DOHH2 (cell line): ENCODE measurements around the gene TPPP2.

ENCODE experiments used
- EZH2phosphoT487 ChIP-seq: fragments of 200-600 bp; sonication (generic); IDR thresholded peaks from 2 replicates; pipeline ENCODE4 v1.6.1; 2017; ENCODE audit warnings: borderline replicate concordance, mild to moderate bottlenecking, antibody characterized with exemption, low read length, moderate library complexity, mixed read lengths
- TF ChIP-seq, protein P1 (sequence below): fragments of 200-600 bp; sonication (generic); IDR thresholded peaks from one replicate; pipeline ENCODE4 v1.5.1; 2014; ENCODE audit warnings: antibody characterized with exemption, mild to moderate bottlenecking, low read depth, low read length; ENCODE audit not compliant: poor library complexity, severe bottlenecking

DNA sequence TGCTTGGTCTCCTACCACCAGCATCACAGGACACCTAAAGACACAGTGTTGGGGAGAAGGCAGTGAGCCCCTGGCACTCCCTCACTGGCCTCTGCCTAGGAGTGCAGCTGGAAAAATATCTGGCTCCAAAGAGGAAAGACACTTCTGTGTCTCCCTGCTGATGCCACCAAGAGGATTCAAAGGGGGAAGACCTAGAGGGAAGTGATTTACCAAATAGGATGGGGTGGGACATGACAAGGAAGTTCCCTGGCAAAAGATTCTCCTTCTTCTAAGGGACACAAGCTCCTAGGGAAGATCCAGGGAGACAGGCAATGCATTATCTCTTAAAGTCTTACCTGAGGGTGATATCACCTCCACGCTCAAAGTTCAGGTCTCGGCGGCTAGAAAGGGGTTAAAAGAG is 11.2 kb upstream of the TPPP2 start:
- TF ChIP-seq, protein P1, sequence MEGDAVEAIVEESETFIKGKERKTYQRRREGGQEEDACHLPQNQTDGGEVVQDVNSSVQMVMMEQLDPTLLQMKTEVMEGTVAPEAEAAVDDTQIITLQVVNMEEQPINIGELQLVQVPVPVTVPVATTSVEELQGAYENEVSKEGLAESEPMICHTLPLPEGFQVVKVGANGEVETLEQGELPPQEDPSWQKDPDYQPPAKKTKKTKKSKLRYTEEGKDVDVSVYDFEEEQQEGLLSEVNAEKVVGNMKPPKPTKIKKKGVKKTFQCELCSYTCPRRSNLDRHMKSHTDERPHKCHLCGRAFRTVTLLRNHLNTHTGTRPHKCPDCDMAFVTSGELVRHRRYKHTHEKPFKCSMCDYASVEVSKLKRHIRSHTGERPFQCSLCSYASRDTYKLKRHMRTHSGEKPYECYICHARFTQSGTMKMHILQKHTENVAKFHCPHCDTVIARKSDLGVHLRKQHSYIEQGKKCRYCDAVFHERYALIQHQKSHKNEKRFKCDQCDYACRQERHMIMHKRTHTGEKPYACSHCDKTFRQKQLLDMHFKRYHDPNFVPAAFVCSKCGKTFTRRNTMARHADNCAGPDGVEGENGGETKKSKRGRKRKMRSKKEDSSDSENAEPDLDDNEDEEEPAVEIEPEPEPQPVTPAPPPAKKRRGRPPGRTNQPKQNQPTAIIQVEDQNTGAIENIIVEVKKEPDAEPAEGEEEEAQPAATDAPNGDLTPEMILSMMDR, result no peak
- TF ChIP-seq EZH2phosphoT487, result no peak
